ENCODE measurements around the gene TRAF3.

- no peak for TF ChIP-seq CTCF (IDR thresholded peaks at IDR 0.05)
- TF ChIP-seq POLR2AphosphoS5 (IDR thresholded peaks at IDR 0.05; ENCODE audit: insufficient read depth in 1 of 2, low read depth in 1 of 2): no peak
- TF ChIP-seq POLR2A (IDR thresholded peaks at IDR 0.05): no peak
Observed at GRCh38 chr14:102805941-102806340, 28.7 kb downstream of the TRAF3 start.
